Hepatocyte (in vitro differentiated cells): Measurements from ENCODE around the gene WHRN.

Experiments used
- EZH2 ChIP-seq: fragments of 200-600 bp; sonication (generic); IDR thresholded peaks from 2 replicates; pipeline ENCODE4 v1.6.1; 2016; ENCODE audit warnings: antibody characterized with exemption, mild to moderate bottlenecking, borderline replicate concordance
- EZH2phosphoT487 ChIP-seq: fragments of 200-600 bp; sonication (generic); IDR thresholded peaks from one replicate; pipeline ENCODE4 v1.6.1; 2018; ENCODE audit warnings: antibody characterized with exemption, mild to moderate bottlenecking, low read depth, moderate library complexity; ENCODE audit not compliant: unreplicated experiment, severe bottlenecking
- TF ChIP-seq, protein P1 (sequence below): fragments of 200-600 bp; sonication (generic); IDR thresholded peaks from 2 replicates; pipeline ENCODE4 v1.5.1; 2016; ENCODE audit warnings: antibody characterized with exemption, mild to moderate bottlenecking; ENCODE audit not compliant: poor library complexity

DNA sequence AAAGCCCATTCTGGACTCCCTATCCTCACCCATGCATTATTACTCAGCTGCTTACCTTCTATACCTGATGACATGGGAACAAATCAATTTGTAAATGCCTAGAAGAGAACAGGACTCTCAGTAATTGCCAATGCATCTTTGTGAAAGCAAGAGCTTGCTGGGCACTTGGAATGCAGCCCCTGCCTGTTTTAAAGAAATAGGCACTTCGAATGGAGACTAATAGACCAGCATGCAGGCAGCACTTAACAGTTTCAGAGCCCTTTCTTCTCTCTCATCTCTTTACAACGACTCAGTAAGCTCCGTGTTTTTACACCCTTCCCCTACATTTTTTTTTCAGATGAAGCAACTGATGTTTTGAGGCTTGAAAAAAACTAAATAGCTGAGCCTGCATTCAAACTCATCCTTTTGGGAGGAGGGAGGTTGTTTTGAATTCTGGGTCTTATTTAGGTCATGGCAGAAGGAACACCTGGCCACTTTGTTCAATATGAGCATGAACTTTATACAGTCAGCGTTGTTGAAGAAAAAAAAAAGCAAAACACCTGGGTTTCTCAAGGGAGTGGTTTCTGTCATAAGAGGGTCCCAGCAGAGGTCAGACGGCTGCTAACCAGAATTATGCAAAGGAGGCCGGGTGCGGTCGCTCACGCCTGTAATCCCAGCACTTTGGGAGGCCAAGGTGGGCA, 34.6 kb upstream of the WHRN start:
- TF ChIP-seq, protein P1, sequence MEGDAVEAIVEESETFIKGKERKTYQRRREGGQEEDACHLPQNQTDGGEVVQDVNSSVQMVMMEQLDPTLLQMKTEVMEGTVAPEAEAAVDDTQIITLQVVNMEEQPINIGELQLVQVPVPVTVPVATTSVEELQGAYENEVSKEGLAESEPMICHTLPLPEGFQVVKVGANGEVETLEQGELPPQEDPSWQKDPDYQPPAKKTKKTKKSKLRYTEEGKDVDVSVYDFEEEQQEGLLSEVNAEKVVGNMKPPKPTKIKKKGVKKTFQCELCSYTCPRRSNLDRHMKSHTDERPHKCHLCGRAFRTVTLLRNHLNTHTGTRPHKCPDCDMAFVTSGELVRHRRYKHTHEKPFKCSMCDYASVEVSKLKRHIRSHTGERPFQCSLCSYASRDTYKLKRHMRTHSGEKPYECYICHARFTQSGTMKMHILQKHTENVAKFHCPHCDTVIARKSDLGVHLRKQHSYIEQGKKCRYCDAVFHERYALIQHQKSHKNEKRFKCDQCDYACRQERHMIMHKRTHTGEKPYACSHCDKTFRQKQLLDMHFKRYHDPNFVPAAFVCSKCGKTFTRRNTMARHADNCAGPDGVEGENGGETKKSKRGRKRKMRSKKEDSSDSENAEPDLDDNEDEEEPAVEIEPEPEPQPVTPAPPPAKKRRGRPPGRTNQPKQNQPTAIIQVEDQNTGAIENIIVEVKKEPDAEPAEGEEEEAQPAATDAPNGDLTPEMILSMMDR: no peak
- TF ChIP-seq EZH2 (no peak), EZH2phosphoT487 (no peak)
